ENCODE measurements around the gene ERN1.

The ERN1 gene

DNA sequence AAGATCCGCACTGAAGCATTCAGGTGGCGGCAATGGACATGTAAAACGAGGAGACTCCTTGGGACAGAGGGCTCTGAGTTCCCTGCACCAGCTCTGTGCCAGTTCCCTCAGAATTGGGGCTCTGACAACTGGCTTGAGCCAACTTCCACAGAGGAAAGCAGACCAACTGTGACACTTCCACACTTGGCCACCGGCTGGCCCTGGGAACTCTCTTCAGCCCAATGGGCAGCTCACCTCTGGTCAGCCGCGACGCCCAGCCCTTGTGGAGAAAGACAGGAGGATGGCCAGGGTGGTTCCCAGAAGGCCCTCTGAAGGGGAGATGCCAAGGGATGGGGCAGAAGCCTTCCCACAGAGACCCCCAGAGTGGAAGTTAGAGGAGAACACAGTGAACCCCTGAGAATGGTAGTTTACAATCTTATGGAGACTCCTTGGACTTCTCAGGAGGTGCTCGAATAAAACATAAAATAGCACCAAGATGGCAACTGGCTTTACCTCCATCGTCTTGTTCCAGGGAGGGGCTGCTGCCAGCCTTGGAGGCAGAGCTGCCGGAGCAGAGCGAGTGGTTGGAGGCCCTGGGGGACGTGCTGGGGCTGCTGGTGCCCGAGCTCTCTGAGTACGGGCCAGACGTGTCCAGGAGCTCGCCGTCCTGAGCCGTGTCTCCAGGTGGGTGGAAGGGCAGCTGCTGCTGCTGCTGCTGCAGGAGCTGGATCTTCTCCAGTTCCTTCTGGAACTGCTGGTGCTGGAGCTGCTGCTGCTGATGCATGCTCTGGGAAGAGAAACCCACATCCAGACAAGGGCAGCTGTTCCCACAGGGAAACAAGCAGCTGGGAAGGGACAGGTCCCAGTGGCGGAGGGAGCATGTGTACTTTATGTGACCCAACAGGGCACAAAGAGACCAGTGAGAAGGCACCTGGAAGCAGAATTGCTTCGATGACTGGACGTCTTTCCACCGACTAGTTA is 74.5 kb downstream of the ERN1 start:
- no peak for DNase-seq (ENCODE audit: extremely low read depth, low read depth)
- TF ChIP-seq, protein P1, sequence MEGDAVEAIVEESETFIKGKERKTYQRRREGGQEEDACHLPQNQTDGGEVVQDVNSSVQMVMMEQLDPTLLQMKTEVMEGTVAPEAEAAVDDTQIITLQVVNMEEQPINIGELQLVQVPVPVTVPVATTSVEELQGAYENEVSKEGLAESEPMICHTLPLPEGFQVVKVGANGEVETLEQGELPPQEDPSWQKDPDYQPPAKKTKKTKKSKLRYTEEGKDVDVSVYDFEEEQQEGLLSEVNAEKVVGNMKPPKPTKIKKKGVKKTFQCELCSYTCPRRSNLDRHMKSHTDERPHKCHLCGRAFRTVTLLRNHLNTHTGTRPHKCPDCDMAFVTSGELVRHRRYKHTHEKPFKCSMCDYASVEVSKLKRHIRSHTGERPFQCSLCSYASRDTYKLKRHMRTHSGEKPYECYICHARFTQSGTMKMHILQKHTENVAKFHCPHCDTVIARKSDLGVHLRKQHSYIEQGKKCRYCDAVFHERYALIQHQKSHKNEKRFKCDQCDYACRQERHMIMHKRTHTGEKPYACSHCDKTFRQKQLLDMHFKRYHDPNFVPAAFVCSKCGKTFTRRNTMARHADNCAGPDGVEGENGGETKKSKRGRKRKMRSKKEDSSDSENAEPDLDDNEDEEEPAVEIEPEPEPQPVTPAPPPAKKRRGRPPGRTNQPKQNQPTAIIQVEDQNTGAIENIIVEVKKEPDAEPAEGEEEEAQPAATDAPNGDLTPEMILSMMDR (IDR thresholded peaks at IDR 0.05; ENCODE audit: low read depth, low read length) = no peak

DNA sequence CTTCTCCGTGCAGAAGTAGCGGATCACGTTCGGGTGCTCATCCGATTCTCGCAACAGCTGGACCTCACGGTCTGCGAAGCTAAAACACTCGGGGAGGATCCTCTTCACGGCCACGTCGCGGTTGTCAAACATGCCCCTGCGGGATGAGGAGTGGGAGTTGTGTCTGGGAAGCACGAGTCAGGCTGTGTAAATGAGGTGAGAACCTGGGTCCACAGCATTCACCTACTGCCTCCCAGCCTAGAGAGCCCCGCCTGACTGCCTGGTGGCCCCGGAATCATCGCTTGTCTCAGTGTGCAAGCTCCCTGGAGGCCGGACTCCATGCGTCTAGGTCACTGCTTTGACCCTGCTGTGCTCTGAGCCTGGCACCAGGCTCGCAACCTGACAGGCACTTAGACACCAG is 75.6 kb downstream of the ERN1 start:
- DNase-seq (ENCODE audit: extremely low read depth, low read depth) = no peak
- TF ChIP-seq, protein P1 (IDR thresholded peaks at IDR 0.05; ENCODE audit: low read depth, low read length) = no peak

DNA sequence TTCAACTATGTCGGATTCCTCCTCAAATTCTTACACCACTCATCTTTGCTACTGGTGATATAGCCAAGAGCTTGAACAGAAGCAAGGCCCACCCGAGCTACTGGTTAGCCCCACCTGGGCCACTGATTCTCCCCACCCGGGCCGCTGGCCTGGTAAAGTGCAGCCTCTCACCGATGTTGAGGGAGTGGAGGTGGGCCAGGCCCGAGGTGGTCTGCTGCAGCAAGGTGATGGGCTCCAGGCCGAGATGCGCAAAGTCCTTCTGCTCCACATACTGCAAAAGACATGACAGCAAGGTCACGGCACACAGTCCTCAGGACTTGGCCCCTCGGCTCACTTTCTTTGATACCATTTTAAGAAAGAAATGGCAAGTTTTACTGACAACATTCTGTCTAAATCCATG is 76.8 kb downstream of the ERN1 start:
- no peak for DNase-seq (ENCODE audit: extremely low read depth, low read depth)
- TF ChIP-seq, protein P1 (IDR thresholded peaks at IDR 0.05; ENCODE audit: low read depth, low read length) = no peak

DNA sequence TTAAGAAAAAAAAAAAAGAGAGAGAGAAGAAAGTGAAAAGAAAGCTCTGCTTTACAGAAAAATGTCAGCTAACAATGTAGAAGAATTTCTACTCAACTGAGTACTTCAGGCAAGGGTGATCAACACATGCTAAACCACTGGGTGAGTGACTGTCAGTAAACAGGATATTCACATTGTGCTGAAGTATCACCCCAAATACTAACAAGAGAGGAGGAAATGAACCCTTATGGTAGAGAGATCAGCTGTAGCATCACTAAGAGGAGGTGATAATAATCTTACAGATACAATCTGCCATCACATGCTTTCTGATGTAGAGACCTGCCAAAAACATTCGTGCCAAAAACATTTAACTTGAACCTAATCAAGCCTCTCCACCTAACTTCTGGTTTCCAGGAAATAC is 78.8 kb downstream of the ERN1 start:
- DNase-seq (ENCODE audit: extremely low read depth, low read depth) = no peak
- TF ChIP-seq, protein P1 (IDR thresholded peaks at IDR 0.05; ENCODE audit: low read depth, low read length) = no peak

DNA sequence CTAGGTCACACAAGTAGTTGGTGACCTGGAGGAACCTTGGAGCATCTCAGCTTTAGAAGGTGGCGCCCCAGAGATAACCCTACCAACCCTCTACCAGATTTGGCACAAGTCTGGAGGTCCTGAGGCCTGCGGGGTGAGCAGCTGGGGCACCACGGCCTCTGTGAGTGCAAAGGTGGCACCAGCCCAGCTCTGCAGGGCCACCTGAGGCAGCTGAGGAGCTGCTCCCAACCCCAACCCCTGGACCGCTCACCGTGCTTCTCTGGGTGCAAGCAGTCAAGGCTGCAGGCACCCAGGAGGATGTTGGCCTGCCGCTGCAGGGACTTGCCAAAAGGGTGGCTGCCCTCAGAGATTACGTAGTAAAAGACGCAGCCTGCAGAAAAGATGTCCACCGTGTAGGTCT is 81.1 kb downstream of the ERN1 start:
- no peak for DNase-seq (ENCODE audit: extremely low read depth, low read depth)
- TF ChIP-seq, protein P1 (IDR thresholded peaks at IDR 0.05; ENCODE audit: low read depth, low read length) = no peak

DNA sequence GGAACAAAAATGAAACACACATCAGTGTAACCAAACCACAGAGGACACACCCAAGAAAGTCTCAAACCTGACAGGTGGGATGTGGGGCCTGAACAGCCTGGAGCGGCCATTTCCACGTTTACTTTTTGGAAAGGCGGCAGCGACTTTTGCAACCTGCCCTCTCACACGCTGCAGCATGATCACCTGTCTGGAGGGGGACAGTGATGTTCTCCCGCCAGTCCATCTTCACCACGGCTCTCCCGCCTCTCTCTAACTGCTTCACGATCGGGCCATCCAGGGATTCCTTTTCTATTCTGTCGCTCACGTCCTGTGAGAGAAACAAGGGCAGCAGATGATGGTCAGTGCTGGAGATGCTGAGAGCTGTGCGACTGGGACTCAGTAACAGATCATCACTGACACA is 84.8 kb downstream of the ERN1 start:
- DNase-seq (ENCODE audit: extremely low read depth, low read depth) = no peak
- TF ChIP-seq, protein P1 (IDR thresholded peaks at IDR 0.05; ENCODE audit: low read depth, low read length) = no peak

DNA sequence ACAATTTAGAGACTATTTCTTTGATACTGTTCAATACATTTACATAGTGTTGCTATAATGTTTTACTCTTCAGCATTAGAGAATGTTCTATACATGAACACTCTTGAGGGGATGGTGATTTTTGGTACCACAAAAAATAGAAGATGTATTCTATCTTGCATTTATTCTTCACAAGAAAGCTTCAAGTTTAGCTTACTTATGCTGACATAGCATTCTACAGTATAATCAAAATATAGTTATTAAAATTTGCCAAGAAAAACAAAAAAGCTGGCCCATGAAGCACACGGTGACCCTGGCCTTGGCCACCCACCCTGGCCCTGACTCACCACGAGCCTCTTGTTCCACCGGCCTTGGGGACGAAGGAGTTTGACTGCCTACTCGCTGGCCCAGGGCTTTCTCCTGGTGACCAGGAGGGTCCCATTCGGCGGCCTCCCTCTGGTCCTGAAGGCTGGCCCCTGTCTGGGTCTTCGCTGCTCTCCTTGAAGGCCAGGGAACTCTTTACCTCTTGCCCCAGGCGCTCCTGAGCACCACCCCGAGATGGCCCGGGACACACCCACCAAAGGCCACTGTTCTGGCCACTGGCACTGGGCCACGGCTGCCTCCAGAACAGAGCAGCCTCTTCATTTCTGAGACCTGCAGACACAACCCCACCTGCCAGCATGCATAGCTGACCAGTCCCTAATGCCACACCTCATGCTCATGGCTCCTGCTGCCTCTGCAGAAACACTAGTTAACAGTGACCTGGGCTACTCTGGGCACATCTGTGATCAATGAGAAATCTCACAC is 87.1 kb downstream of the ERN1 start:
- DNase-seq (ENCODE audit: extremely low read depth, low read depth) = no peak
- TF ChIP-seq, protein P1 (IDR thresholded peaks at IDR 0.05; ENCODE audit: low read depth, low read length) = no peak
